CD4-positive, alpha-beta T cell treated with Interleukin-6 for 4 hours (primary cell): Measurements from ENCODE around the gene CHST13.

Experiments
- DNase-seq: peaks from one replicate; pipeline ENCODE4 v3.0.0-alpha.2; 2020; ENCODE audit warnings: mixed read lengths

The CHST13 gene, protein sequence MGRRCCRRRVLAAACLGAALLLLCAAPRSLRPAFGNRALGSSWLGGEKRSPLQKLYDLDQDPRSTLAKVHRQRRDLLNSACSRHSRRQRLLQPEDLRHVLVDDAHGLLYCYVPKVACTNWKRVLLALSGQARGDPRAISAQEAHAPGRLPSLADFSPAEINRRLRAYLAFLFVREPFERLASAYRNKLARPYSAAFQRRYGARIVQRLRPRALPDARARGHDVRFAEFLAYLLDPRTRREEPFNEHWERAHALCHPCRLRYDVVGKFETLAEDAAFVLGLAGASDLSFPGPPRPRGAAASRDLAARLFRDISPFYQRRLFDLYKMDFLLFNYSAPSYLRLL

DNA sequence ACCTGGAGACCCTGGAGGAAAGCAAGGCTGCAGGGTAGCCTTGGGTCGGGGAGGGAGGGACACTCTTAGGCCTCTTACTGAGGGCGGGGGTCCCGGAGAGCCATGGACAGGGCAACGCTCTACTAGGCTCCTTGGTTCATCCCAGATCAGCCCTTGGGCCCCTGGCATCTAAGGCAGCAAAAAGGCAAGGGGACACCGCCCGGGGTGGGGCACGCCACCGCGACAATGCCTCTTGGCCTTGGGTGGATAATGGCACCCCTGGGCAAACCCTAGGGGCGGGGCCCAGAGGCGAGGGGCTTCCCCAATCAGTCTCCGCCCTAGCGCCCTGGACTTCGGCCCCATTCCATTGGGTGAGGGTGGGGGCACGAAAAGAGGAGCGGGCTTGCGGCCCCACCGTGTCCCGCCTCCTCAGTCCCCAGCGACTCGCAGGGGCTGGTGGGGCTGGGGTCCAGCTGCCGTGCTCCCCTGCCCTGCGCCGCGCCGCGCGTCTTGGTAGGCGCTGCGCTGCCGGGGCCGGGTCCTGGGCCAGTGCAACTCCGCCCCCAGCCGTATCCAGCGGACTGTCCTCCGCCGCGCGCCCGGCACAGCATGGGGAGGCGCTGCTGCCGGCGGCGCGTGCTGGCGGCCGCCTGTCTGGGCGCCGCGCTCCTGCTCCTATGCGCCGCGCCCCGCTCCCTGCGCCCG, at the start of gene CHST13:
Gene CHST13 (plus strand): TSS at position 411 of the 684 bp plus-strand sequence. CDS start 178 bp downstream, at position 589.
- no peak for DNase-seq

- DNase-seq: peak; percentile 26
These were observed 49.2 kb upstream of the CHST13 start for GRCh38 chr3:126474498-126475412.

DNA sequence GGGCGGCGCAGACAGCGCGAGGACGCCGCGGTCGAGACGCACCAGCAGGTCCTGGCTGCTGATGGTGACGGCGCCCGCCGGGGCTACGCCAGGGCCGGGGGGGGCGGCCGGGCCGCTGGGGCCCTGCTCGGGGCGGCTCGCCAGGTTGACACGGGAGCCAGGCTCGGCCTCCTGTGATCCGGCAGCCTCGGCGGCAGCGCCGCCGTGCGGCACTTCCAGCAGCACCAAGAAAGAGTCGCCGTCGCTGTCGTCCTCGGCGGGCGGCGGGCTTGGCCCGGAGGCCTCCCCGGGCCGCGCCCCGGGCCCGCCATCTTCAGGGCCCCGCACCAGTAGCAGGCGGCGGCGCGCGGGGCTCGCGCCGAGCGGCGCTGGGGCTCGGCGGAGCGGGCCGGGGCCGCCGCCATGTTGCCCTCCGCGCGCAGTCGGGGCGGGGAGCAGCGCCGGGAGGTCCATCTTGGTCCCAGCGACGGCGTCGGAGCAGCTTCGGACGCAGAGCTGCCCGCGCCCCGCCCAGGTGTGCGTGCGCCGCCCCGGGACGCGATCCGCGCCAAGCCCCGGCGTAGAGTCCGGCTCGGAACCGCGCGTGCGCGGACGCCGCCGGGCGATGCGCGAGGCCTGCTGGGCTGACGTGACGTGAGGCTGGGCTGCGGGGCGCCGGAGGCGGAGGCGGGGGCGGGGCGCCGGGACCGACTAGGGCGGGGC, 48.4 kb upstream of the CHST13 start, which contains the start of gene ZXDC:
Gene ZXDC (minus strand): TSS at position 479 of the 702 bp plus-strand sequence. CDS start 26 bp downstream, at position 453.
- peak; percentile 94 for DNase-seq

GRCh38 chr3:126476166-126477060, 47.5 kb upstream of the CHST13 start:
- no peak for DNase-seq

DNA sequence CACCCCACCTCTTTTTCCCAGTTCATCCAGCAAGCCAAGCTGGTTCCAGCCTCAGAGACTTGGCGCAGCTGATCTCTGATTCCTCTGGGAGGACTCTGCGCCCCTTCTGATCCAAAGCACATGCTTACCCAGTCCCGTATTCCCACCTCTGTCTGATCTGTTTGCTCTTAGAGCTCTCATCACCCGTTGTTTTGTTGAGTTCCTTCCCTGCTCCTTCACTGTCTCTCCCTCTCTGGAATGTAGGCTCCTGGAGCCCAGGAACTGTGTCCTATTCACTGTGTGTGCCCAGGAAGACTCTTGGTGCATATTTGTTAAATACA, 46.9 kb upstream of the CHST13 start:
- DNase-seq: no peak

DNA sequence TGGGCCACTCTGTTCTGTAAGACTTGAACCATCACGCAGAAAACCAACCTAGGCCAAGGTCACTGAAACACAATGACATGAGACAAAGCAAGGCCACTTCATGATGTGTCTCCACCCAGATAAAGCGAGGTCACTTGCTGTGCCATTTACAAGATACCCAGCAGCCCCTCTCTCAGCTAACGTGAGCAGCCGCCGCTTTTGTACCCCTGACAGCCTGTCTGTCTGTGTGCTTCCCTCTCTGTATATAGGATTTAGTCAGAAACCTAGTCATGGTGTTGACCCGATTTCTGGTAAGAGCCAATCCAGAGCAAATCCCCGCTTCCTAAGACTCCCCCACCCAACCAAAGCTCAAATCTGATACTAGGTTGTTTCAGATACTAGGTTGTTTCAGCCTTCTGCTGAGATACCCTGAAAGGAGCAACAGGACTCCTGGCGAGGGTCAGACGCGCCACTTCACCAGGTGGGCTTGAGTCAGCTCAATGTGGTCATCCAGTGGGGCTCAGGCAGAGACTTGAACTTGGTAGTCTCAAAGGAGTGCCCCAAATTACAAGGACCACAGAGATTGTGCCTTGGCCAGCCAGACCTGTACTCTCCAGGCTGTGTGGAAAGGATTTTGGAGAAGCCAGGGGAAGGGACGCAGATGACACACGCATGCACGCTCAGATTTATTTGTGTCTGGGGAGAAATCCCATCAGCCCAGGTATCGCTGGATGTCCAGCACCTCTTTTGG, 45.2 kb upstream of the CHST13 start:
- no peak for DNase-seq

DNA sequence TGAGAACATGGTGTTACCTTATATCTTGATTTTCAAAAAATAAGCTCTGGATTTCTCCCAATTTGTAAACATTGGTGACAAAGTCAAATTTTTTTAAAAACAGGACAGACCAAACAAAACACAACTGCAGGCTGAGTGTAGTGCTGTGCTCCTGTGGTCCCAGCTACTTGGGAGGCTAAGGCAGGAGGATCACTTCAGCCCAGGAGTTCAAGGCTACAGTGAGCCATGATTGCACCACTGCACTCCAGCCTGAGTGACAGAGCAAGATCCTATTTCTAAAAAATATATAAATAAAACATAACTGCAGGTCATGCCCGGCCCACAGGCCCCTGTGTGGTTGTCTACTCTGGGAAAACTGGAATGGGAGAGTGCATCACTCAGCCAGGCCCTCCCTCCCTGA, 44.3 kb upstream of the CHST13 start:
- DNase-seq: no peak

DNA sequence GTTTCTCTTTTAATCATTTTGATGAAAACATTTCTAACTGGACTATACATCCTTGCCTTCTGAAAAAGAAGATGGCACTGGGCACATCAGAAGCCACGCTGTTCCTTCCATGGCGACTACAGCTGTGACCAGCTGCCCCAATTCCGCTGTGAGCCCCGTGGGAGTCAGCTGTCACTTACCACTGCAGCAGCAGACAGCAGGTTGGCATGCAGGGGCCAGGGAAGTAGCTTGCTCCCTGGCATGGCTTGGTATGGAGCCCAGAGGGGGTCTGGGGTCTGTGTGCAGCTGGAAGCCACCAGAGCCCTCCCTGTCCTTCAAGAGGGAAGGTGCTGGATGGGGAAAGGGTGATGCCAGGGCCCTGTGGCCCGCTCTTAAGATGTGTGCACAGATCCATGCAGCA, 43.7 kb upstream of the CHST13 start:
- no peak for DNase-seq

DNA sequence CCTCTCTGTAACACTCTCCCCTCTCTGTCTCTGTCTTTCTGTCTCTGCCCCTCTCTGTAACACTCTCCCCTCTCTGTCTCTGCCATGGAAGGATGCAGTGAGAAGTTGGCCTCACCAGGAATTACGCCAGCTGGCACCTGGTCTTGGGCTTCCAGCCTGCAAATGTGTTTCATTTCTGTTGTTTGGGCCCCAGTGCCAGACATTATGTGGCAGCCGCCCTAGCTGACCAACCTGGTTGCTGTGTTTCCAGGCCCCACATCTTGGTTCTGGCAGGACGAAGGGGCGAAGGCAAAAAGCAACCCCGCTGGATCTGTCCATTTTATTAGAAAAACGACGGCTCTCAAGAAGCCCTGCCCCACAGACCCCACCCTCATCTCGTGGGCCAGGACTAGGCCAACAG, 43.1 kb upstream of the CHST13 start:
- DNase-seq: no peak

- DNase-seq: no peak
These were observed 42.0 kb upstream of the CHST13 start for GRCh38 chr3:126481808-126482502.

- DNase-seq: no peak
These were observed 41.3 kb upstream of the CHST13 start for GRCh38 chr3:126482503-126483255.

DNA sequence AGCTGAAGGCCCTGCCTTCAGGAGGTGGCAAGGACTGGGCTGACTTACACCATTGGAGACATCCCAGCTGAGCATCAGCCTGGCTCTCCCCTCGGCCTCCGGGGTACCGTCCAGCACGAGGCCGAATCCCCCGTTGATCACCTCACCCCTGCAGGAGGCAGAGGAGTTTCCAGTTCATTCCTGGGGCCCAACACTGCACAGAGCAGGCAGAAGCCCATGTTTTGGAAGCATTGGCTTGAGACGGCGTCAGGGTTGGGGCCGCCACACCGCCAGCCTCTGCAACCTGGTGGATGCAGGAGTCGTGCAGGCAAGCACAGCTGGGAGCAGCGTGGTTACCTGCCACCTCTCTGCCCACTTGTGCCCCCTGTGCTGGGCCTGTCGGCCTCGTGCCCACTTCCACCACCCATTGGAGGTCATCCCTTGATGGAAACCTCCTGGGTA, 40.6 kb upstream of the CHST13 start:
- no peak for DNase-seq

DNA sequence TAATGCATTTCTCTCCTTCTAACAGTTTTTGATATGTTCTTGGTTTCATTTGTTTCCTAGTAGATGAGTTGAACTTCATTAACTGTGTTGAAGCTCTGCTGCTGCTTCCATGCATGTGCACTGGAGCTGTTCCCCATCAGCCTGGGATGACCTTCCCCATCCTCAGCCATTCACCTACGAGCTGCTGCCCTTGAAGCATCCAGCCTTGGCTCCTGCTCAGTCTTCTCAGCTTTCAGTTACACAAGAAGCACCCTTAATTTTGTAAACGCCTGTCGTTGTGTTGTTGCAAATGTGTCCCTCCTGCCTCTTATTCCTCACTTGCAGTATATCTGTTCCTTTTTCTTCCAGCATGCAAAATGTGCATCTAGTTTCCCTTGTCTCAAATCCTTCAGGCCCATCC, 39.8 kb upstream of the CHST13 start:
- no peak for DNase-seq

- no peak for DNase-seq
These were observed 39.3 kb upstream of the CHST13 start for GRCh38 chr3:126484662-126485061.

- DNase-seq: no peak
These were observed 38.6 kb upstream of the CHST13 start for GRCh38 chr3:126485176-126485897.

DNA sequence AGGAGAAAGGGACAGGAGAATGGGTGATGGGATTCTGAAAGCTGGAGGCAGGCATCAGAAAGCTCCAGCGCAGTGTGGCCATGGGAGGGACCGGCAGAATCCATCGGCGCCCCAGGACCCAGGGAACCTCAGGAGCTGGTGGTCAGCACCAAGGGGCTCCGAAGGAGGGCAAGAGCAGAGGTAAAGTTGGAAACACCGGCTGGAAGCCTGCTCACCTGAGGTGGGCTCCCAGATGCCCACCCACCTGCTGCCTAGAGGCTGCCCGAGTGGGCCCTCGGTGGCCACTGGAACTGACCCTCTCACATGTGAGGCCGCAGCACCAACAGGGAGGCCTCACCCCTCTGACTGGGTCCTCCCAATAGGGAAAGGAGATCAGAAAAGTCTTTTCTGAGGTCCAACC, 38.0 kb upstream of the CHST13 start:
- DNase-seq: no peak

- no peak for DNase-seq
These were observed 37.6 kb upstream of the CHST13 start for GRCh38 chr3:126486360-126486847.

GRCh38 chr3:126487151-126487771, 36.7 kb upstream of the CHST13 start:
- no peak for DNase-seq
